Endothelial cell of umbilical vein (primary cell): ENCODE data around the gene C17orf107. TPM values are rescaled to one million over a fixed set of nuclear protein-coding genes. Genes with fewer than 3 reads are reported as not detected.

Source experiments
- BruUV-seq: library from RNA; stranded (reverse); fragments of 400-500 nt; replicated peaks from 2 replicates; lab custom pipeline; 2021; lab: Mats Ljungman, UMichigan
- CTCF ChIA-PET: fragments of 300-600, 350-600 bp; sonication (Branson Sonifier 250); formaldehyde crosslinking; loops from one replicate; lab custom pipeline; 2021; ENCODE audit warnings: antibody characterized with exemption, inconsistent platforms; lab: Charles Lee
- POLR2A ChIA-PET: fragments of 300-600, 350-600 bp; sonication (Branson Sonifier 250); formaldehyde crosslinking; loops from one replicate; lab custom pipeline; 2021; ENCODE audit warnings: antibody characterized with exemption, inconsistent platforms; lab: Charles Lee
- DNase-seq: peaks from one replicate; pipeline ENCODE4 v3.0.0-alpha.2; 2011; ENCODE audit warnings: low read depth, low spot score
- FAIRE-seq: peaks from 2 replicates; lab custom pipeline; 2011; peaks lifted over from hg19 to GRCh38; lab: Jason Lieb, UNC
- H2AFZ ChIP-seq: 2 replicates; pipeline ENCODE4 v1.6.0; 2012; ENCODE audit warnings: low read depth, low read length, control low read depth, inconsistent platforms
- H3K27ac ChIP-seq: 2 replicates; pipeline ENCODE4 v1.5.1; 2011; ENCODE audit warnings: low read depth, mild to moderate bottlenecking, control low read depth, low read length, moderate library complexity; ENCODE audit not compliant: insufficient read depth
- H3K27me3 ChIP-seq, 2 experiments: 2 replicates each; pipeline versions ENCODE4 v1.6.0 to v1.6.1; 2011; ENCODE audit warnings: low read length in 2 of 2, mixed read lengths in 1 of 2; ENCODE audit not compliant: control insufficient read depth in 2 of 2, insufficient read depth in 2 of 2
- H3K36me3 ChIP-seq, 2 experiments: 2 replicates in 1 of 2; 3 replicates in 1 of 2; pipeline ENCODE4 v1.5.1; 2011; ENCODE audit warnings: low read length in 2 of 2, mild to moderate bottlenecking in 1 of 2, moderate library complexity in 1 of 2; ENCODE audit not compliant: control insufficient read depth in 2 of 2, insufficient read depth in 2 of 2; ENCODE audit errors: extremely low read depth in 1 of 2
- H3K4me1 ChIP-seq: 3 replicates; pipeline ENCODE4 v1.5.1; 2011; ENCODE audit warnings: mild to moderate bottlenecking, low read length; ENCODE audit not compliant: control insufficient read depth, insufficient read depth; ENCODE audit errors: extremely low read depth
- H3K4me2 ChIP-seq: 2 replicates; pipeline ENCODE4 v1.6.1; 2011; ENCODE audit warnings: low read length, control low read depth, mixed read lengths; ENCODE audit not compliant: insufficient read depth
- H3K4me3 ChIP-seq, 3 experiments: fragments of 200-600 bp in 1 of 3; sonication (generic), shearing (Covaris generic) in 1 of 3; replicated peaks in 1 of 3; 2 replicates each; pipeline ENCODE4 v1.5.1; 2011 to 2016; ENCODE audit warnings: control low read depth in 3 of 3, low read length in 3 of 3, mild to moderate bottlenecking in 2 of 3, inconsistent platforms in 1 of 3, low read depth in 1 of 3, moderate library complexity in 1 of 3; ENCODE audit not compliant: insufficient read depth in 1 of 3
- H3K79me2 ChIP-seq: 2 replicates; pipeline ENCODE4 v1.6.0; 2012; ENCODE audit warnings: low read length, inconsistent platforms; ENCODE audit not compliant: control insufficient read depth, insufficient read depth
- H3K9ac ChIP-seq: replicated peaks from 2 replicates; pipeline ENCODE3; 2011; ENCODE audit warnings: low read length, control low read depth; ENCODE audit not compliant: insufficient read depth; ENCODE audit errors: extremely low read depth
- H3K9me1 ChIP-seq: replicated peaks from 3 replicates; pipeline ENCODE4 v1.6.0; 2011; ENCODE audit warnings: mild to moderate bottlenecking, low read length; ENCODE audit not compliant: control insufficient read depth, insufficient read depth; ENCODE audit errors: extremely low read depth
- H3K9me3 ChIP-seq: replicated peaks from 2 replicates; pipeline ENCODE4 v1.5.1; 2012; ENCODE audit warnings: low read length, inconsistent platforms; ENCODE audit not compliant: control insufficient read depth, insufficient read depth
- H4K20me1 ChIP-seq: replicated peaks from 2 replicates; pipeline ENCODE3; 2011; ENCODE audit warnings: mild to moderate bottlenecking, low read length; ENCODE audit not compliant: control insufficient read depth, insufficient read depth; ENCODE audit errors: extremely low read depth
- EZH2 ChIP-seq: IDR thresholded peaks from 2 replicates; pipeline ENCODE4 v1.6.1; 2012; ENCODE audit warnings: borderline replicate concordance, low read depth, mild to moderate bottlenecking, moderate library complexity, low read length, inconsistent platforms; ENCODE audit not compliant: severe bottlenecking
- FOS ChIP-seq: IDR thresholded peaks from 2 replicates; pipeline ENCODE4 v1.6.1; 2011; ENCODE audit warnings: mild to moderate bottlenecking, low read length, moderate library complexity, borderline replicate concordance; ENCODE audit not compliant: insufficient read depth
- GATA2 ChIP-seq: IDR thresholded peaks from 2 replicates; pipeline ENCODE4 v1.7.0; 2011; ENCODE audit warnings: low read depth, mild to moderate bottlenecking, moderate library complexity, mixed read lengths, low read length; ENCODE audit not compliant: insufficient read length, insufficient read depth
- JUN ChIP-seq: IDR thresholded peaks from 2 replicates; pipeline ENCODE4 v1.6.1; 2011; ENCODE audit warnings: borderline replicate concordance, low read depth; ENCODE audit not compliant: insufficient read length, insufficient read depth
- MYC ChIP-seq: IDR thresholded peaks from one replicate; pipeline ENCODE4 v1.6.1; 2011; ENCODE audit warnings: mild to moderate bottlenecking, low read depth, low read length
- POLR2A ChIP-seq: IDR thresholded peaks from 2 replicates; pipeline ENCODE4 v1.6.1; 2012; ENCODE audit warnings: low read depth, mild to moderate bottlenecking, control low read depth, low read length
- POLR2AphosphoS5 ChIP-seq: IDR thresholded peaks from 2 replicates; pipeline ENCODE4 v1.6.1; 2012; ENCODE audit warnings: low read depth, mild to moderate bottlenecking, control low read depth, low read length, moderate library complexity; ENCODE audit not compliant: insufficient read depth
- dilution Hi-C: fragments of 300-500 bp; cut with MboI; formaldehyde crosslinking; loops from one replicate; pipeline ENCODE4 v1.15.0; 2019; ENCODE audit warnings: low sequenced_read_pairs; ENCODE audit not compliant: extremely low pct_ligation_motif_present
- intact Hi-C: fragments of 100-400 bp; cut with micrococcal nuclease; formaldehyde crosslinking; loops from one replicate; pipeline ENCODE4 v1.10.0; 2022
- polyA plus RNA-seq, 4 experiments: library from polyadenylated mRNA; depleted of rRNA in 3 of 4; stranded (reverse) in 3 of 4; unstranded in 1 of 4; fragments of >200 nt; gene quantifications; 2 replicates each; pipeline versions ENCODE4 v1.2.1 to v1.2.3, GENCODE V29; 2011 to 2012; ENCODE audit warnings: missing spikeins in 1 of 4
- total RNA-seq: library from RNA; stranded (reverse); gene quantifications from 2 replicates; pipeline ENCODE4 v1.2.3, GENCODE V29; 2021
- TF ChIP-seq, protein P1 (sequence below): IDR thresholded peaks from 2 replicates; pipeline ENCODE4 v1.6.1; 2011; ENCODE audit not compliant: insufficient read depth, insufficient read length
- TF ChIP-seq, protein P2 (sequence below), 2 donors: IDR thresholded peaks; 1 replicate in 1 of 2; 2 replicates in 1 of 2; pipeline ENCODE4 v1.5.1; 2011; ENCODE audit warnings: low read length in 2 of 2, mild to moderate bottlenecking in 2 of 2, moderate library complexity in 2 of 2, control low read depth in 1 of 2, inconsistent platforms in 1 of 2, low read depth in 1 of 2; ENCODE audit not compliant: insufficient read depth in 1 of 2; ENCODE audit errors: extremely low read depth in 1 of 2

C17orf107 gene
- total and polyA plus RNA-seq, 2 donors (not counting 3 experiments of a cell fraction or from before 2014, with no cell fraction given), result 0.68 to 1.0 TPM

DNA sequence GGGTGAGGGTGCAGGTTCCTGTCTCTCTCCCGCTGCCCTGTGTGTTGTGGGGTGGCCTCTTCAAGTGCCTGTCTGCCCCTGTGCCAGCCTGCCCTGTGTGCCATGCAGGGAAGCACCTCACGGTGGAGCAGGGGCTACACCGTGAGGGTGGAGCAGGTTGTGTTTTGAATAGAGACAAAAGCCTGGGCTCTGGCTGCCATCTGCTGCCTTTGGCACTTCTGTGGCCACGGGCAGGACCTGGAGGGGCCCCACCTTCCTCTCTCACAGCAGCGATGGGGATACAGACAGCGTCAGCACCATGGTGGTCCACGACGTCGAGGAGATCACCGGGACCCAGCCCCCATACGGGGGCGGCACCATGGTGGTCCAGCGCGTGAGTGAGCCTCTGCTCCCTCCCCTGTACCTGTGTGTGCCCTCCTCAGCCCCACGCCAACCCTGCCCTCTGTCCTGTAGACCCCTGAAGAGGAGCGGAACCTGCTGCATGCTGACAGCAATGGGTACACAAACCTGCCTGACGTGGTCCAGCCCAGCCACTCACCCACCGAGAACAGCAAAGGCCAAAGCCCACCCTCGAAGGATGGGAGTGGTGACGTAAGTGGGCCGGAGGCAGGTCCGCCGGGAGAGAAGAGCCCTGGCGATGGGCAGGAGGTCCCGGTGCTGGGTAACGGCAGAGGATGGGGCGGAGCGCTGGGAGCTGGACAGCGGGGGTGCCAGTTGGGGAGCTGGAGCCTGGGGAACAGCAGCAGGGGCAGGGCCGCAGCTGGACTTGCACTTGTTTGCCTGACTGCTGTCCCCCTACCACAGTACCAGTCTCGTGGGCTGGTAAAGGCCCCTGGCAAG, 5.4 kb upstream of the C17orf107 start:
- intact Hi-C loops, result no loop called here
- H3K9me1 ChIP-seq, result no peaks in the 10 kb centered on the region
- BruUV-seq, result no TSS peak
- no peak overlapping the region for H2AFZ ChIP-seq
- H3K9ac ChIP-seq, result no peak overlapping the region
- no peaks in the 10 kb centered on the region for H3K9me3 ChIP-seq
- FAIRE-seq (no peak), DNase-seq (no peak)
- H3K27ac ChIP-seq, result no peak overlapping the region
- H3K36me3 ChIP-seq, result peaks cover 0 to 65% of the 10 kb centered on the region in 2 experiments
- H3K4me2 ChIP-seq, result no peak overlapping the region
- dilution Hi-C loops, result no loop called here
- no peaks in the 10 kb centered on the region for H3K4me1 ChIP-seq
- no peaks in the 10 kb centered on the region for H3K79me2 ChIP-seq
- no peaks in the 10 kb centered on the region for H4K20me1 ChIP-seq
- H3K27me3 ChIP-seq, result no peaks in the 10 kb centered on the region
- ChIA-PET CTCF (interaction anchor here (1.1 kb wide), 1 partner anchor 184 kb away, joined by 6 read pairs; the partner anchor contains the start of gene ARRB2), POLR2A (no interaction called here)
- no peak for TF ChIP-seq MYC
- no peak for TF ChIP-seq JUN
- TF ChIP-seq FOS, result no peak
- no peak for TF ChIP-seq GATA2
- TF ChIP-seq, protein P1, sequence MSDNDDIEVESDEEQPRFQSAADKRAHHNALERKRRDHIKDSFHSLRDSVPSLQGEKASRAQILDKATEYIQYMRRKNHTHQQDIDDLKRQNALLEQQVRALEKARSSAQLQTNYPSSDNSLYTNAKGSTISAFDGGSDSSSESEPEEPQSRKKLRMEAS, result no peak
- no peak for TF ChIP-seq POLR2AphosphoS5
- no peak for TF ChIP-seq EZH2
- TF ChIP-seq, protein P2, sequence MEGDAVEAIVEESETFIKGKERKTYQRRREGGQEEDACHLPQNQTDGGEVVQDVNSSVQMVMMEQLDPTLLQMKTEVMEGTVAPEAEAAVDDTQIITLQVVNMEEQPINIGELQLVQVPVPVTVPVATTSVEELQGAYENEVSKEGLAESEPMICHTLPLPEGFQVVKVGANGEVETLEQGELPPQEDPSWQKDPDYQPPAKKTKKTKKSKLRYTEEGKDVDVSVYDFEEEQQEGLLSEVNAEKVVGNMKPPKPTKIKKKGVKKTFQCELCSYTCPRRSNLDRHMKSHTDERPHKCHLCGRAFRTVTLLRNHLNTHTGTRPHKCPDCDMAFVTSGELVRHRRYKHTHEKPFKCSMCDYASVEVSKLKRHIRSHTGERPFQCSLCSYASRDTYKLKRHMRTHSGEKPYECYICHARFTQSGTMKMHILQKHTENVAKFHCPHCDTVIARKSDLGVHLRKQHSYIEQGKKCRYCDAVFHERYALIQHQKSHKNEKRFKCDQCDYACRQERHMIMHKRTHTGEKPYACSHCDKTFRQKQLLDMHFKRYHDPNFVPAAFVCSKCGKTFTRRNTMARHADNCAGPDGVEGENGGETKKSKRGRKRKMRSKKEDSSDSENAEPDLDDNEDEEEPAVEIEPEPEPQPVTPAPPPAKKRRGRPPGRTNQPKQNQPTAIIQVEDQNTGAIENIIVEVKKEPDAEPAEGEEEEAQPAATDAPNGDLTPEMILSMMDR (IDR thresholded peaks at IDR 0.05; ENCODE audit: extremely low read depth in 1 of 2, insufficient read depth in 1 of 2, low read depth in 1 of 2, low read length in 2 of 2), result no peak
- TF ChIP-seq POLR2A, result no peak
- no peak overlapping the region for H3K4me3 ChIP-seq
